SKM-1 treated with dmso at 0.1 percent for 144 hours (cell line): ENCODE results near the gene EPG5.
"Not testable (repeated sequence)": the region's sequence is repeated elsewhere in the genome, so short reads cannot be mapped to it uniquely, and the experiment has no call there.

Source experiments
- DNase-seq: peaks from one replicate; lab custom pipeline; 2025; ENCODE audit not compliant: unreplicated experiment; lab: John Stamatoyannopoulos, UW

EPG5 gene

GRCh38 chr18:45874491-45875184, 92.5 kb downstream of the EPG5 start:
- no peak for DNase-seq

GRCh38 chr18:45871431-45872084, 95.6 kb downstream of the EPG5 start:
- no peak for DNase-seq

- no peak for DNase-seq
Observed at GRCh38 chr18:45870419-45870818, 96.7 kb downstream of the EPG5 start.

- no peak for DNase-seq
Observed at GRCh38 chr18:45865466-45865865, 101.7 kb downstream of the EPG5 start.

GRCh38 chr18:45864081-45864480, 103.0 kb downstream of the EPG5 start:
- no peak for DNase-seq

- no peak for DNase-seq
Observed at GRCh38 chr18:45863469-45863868, 103.7 kb downstream of the EPG5 start.

- no peak for DNase-seq
Observed at GRCh38 chr18:45861926-45862325, 105.2 kb downstream of the EPG5 start.

- DNase-seq: no peak
Observed at GRCh38 chr18:45860971-45861370, 106.2 kb downstream of the EPG5 start.

GRCh38 chr18:45860492-45860891, 106.6 kb downstream of the EPG5 start:
- DNase-seq: no peak

GRCh38 chr18:45859334-45859733, 107.8 kb downstream of the EPG5 start:
- no peak for DNase-seq

GRCh38 chr18:45856531-45856930, 110.6 kb downstream of the EPG5 start:
- DNase-seq: no peak

GRCh38 chr18:45854036-45854586, 113.0 kb downstream of the EPG5 start:
- no peak for DNase-seq

GRCh38 chr18:45852631-45853030, 114.5 kb downstream of the EPG5 start:
- DNase-seq: peak; percentile 38

- no peak for DNase-seq
Observed at GRCh38 chr18:45851161-45851925, 115.8 kb downstream of the EPG5 start.

- DNase-seq: no peak
Observed at GRCh38 chr18:45850021-45850420, 117.1 kb downstream of the EPG5 start.

GRCh38 chr18:45849529-45849928, 117.6 kb downstream of the EPG5 start:
- DNase-seq: no peak

GRCh38 chr18:45848643-45849042, 118.5 kb downstream of the EPG5 start:
- not testable (repeated sequence) for DNase-seq

- no peak for DNase-seq
Observed at GRCh38 chr18:45847119-45847518, 120.0 kb downstream of the EPG5 start.

GRCh38 chr18:45845410-45845809, 121.7 kb downstream of the EPG5 start:
- DNase-seq: no peak

GRCh38 chr18:45844938-45845337, 122.2 kb downstream of the EPG5 start:
- no peak for DNase-seq

- DNase-seq: no peak
Observed at GRCh38 chr18:45843019-45843418, 124.1 kb downstream of the EPG5 start.
